ENCODE data around the gene ABHD16B.

- TF ChIP-seq CTCF (conservative IDR thresholded peaks at IDR 0.05; ENCODE audit: low read length) (no peak), EZH2phosphoT487 (IDR thresholded peaks at IDR 0.05; ENCODE audit: borderline replicate concordance) (no peak)
These were observed 32.8 kb upstream of the ABHD16B start for GRCh38 chr20:63828545-63828944.
